GM18499 (cell line): ENCODE measurements around the gene ARHGAP26.
A peak's percentile ranks its signal among the peaks of the same experiment; 100 is the strongest.

Experiments used
- ATAC-seq: cut with Tn5 transposase; IDR thresholded peaks from one replicate; pipeline ENCODE4 v1.9.1; 2021; ENCODE audit warnings: moderate number of reproducible peaks; ENCODE audit not compliant: insufficient read depth, unreplicated experiment

ARHGAP26 gene

DNA sequence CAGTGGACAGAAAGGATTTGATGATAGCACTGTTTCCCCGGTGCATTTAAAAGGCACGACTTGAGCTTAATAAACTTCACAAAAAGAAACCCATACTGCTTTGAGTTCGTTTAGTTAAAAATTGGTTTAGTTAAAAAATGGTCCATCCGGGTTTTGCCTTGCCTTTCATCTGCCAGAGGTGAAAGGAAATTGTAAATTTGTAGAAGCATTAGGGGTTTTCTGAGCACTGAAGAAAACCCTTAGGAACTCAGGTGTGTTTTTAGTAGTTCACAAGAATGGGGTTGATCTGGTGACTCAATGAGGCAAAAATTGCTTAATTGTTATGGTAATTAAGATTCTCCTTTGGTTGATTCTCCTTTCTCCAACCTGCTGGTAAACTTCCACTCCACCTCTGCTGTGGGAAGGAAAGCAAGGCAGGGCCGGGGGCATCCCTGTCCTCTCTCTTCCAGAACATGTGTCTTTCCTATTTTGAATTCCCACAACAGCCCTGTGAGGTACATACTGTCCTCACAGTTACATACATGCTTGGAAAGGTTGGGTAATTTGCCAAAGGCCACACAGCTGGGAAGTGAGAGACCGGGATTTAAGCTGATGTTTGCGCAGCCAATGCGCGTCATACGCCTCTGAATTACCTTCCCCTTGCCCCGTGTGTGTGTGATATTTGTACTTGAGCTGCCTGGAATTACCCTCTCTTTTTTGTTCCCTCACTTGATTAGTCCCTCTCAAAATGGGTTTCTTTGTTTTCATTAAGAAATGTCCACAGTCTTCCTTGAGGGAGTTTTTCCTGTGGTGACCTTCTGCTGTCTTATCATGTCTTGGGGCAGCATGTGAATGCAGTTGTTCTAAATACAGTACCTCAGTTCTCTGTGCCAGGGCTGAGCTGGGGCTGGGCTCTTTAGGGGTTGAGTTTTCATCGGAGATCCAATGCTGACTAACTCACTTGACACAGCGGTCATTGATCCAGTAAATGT is 94.4 kb downstream of the ARHGAP26 start:
- no peak for ATAC-seq

- ATAC-seq = no peak
Observed at GRCh38 chr5:142865631-142866030, 95.5 kb downstream of the ARHGAP26 start.

- ATAC-seq = peak; percentile 75
Observed at GRCh38 chr5:142866563-142867275, 96.5 kb downstream of the ARHGAP26 start.

DNA sequence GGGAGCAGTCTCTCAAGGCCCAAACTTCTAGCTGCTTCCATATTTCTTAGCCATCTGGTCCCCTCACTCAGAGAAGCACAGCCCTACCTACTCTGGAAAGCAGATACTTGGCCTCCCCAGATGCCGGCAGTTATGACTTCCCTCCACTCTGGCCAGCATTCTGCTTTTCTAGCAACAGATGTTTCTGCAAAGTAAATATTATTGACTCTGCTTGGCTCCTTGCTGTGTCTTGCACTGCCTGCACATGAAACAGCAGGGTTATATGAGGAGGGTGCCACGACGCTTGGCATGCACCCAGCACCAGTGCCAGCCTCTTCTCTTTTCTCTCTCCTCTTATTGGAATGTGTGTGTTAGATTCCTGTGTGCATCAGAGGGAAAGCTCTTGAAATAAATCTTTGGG is 99.7 kb downstream of the ARHGAP26 start:
- no peak for ATAC-seq

- no peak for ATAC-seq
Observed at GRCh38 chr5:142870532-142871362, 100.6 kb downstream of the ARHGAP26 start.

DNA sequence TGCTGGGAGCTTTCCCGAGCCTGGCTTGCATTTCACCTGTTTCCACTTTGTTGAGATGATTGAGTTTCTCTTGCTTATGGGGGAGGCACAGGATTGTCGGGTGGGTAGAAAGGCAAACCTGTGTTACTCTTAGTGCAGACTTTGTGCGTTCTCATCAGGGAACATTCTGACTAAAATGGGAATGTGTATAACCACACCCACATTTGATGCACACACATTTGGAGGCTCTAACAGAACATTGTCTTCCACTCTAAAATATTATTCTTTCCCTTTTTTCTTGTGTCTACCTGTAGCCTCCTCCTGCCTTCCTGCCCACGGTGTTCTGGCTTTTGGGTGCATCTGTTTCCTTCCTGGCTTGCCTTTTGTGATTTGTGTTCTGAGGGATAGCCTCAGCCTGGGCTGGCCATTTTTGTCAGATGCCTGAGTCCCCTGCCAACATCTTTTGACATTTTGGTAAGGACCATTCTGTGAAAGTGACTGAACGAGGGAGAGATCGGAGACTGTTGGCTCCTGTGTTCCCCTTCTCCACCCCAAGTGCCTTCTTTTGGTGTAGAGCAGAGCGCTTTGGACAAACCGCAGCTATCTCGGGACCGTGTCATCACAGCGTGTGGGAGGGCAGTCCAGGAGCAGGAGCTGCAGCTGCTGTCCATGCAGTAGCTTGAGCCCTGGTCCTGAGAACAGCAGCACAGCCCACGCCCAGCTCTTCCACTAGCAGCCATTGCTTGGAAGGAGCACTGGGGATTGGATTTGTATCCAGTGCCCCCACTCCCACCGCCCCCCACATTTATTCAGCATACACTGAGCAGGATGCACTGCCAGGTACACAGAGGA is 101.4 kb downstream of the ARHGAP26 start:
- ATAC-seq = no peak

- no peak for ATAC-seq
Observed at GRCh38 chr5:142872217-142872616, 102.0 kb downstream of the ARHGAP26 start.

- no peak for ATAC-seq
Observed at GRCh38 chr5:142872795-142873194, 102.6 kb downstream of the ARHGAP26 start.

GRCh38 chr5:142873831-142874230 is 103.7 kb downstream of the ARHGAP26 start:
- ATAC-seq = no peak

DNA sequence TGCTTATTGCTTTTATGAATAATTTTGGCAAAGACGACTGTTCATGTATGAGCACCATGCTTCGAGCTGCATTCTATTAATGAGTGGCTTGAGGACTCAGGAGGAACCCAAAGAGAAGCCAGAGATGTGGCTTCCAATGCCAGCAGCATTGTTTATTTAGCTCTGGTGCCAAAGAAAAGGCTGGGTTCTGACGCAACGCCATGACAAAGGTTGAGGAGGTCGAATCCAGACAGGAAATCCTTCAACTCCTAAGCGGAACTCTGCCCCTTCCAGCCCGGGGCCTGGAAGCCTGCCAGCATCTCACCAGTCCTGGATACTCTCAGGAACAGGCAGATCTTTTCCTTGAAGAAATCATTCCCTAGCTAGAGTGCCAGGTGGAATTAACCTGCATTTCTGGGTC is 104.4 kb downstream of the ARHGAP26 start:
- ATAC-seq = no peak

DNA sequence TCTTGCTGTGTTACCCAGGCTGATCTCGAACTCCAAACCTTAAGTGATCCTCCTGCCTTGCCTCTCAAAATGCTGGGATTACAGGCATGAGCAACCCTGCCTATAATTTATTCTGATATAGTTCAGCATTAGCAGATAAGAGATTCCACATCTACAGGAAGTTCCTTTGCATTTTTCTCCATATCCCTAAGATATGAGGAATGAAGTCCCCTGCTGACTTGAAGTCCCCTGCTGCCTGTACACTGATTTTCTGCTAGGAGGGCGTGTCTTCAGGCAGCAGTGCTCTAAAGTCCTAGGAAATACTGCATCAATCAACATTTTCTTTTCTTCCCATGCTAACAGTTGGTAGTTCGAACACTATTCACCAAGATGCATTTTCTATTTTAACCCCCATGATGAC is 105.8 kb downstream of the ARHGAP26 start:
- no peak for ATAC-seq

DNA sequence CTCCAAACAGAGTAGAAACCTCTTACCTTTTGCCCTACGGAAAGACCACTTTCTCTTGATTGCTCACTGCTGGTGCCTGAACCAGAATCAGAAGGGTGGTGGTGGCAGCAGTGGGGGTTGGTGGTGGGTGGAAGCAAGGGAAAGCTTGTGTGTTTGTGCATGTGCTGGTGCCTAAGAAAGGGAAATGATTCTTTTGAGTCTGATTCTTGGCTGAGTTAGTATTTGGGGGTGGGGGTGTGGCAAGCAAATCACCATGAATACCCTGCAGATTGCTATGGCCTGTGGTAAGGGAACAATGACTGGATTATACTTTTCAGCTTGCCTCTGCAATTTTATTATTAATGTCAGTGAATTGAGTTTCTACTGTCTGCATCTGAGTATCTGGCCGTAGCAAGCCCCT is 106.6 kb downstream of the ARHGAP26 start:
- no peak for ATAC-seq

DNA sequence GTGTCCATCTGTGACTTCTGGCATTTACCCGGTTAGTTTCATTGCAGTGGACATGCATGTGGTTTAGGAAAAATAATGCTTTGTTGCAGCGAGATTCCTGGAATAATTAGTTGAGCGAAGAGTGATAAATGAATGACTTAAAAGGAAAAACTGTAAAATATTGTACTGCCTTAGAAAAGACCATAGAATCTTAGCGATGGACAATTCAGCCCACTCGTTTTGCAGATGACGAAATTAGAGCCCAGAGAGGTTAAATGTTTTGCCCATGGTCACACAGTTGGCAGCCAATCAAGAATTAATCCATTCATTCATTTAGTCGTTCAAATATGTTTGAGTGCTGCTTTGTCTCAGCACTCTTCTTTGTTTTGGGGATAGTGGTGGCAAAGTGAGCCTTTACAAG is 107.9 kb downstream of the ARHGAP26 start:
- no peak for ATAC-seq

GRCh38 chr5:142878638-142879037 is 108.5 kb downstream of the ARHGAP26 start:
- ATAC-seq = no peak

DNA sequence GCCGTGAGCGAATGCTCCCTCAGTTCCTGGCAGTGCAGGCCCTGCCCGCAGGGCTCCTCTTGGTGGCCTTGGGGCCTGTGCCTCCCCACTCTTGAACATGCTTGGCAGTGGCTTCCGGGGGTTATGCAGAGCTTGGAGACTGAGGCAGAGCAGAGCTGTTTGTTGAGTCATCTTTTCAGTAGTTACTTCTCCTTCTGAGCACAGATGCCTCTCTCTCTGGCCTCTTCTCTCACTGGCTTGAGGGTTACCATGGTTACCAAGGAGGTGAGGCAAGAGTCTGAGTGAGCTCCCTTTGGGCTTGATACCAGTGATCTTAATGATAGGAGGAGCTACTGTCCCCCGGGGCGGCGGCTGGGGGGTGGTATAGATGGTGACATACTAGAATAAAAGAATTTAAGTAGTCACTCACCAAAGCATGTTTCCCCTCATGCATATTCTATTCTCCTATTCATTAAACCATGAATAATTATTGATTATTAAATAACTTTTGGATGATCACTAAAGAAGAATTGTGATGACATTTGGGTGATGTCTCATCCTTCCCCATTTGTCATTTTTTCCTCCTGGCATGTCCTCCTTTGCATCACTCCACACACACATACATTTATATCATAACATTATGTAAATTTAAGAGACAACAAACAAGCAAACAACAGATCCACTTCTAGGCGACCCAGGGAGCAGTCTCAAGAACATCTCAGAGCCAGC is 111.1 kb downstream of the ARHGAP26 start:
- no peak for ATAC-seq

- ATAC-seq = no peak
Observed at GRCh38 chr5:142881784-142882126, 111.6 kb downstream of the ARHGAP26 start.

DNA sequence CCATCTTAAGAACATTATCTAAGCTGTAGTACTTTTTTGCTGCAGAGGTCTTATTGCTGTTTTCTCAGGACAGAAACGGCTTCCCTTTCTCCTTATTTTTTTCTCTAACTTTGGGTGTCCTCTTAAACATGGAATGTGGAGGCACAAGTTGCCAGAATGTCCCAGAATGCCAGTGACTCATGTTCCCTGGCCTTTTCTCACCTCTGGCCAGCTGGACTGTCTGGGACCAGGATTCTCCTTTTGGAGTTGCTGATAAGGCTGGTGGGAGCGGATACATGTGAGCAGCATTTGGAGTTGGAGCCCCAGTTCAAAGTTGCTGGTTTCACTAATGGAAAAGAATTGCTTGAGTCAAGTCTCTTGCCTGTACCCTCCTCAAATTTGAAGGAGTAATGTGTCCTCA is 112.8 kb downstream of the ARHGAP26 start:
- ATAC-seq = no peak

- no peak for ATAC-seq
Observed at GRCh38 chr5:142883438-142883837, 113.3 kb downstream of the ARHGAP26 start.

DNA sequence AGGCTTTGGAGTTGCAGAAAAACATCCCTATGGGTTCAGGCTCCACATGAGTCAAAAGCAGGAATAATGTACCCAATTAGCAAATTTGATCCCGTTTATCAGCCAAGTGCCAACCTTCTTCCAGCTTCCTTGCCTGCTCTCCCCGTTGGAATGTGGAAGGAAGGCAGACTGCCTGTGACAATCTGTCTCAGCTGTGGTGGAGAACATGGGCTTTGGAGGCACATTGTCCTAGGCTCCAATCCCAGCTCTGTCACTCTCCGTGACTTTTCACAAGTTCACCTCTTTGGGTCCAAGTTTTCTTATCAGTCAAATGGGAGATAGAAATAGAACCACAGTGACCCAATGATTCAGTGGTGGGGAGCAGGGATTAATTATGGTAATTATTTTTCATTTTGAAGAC is 113.9 kb downstream of the ARHGAP26 start:
- no peak for ATAC-seq
